GM10266 (cell line): ENCODE data around the gene SLCO4A1.

ENCODE experiments used
- DNase-seq: peaks from one replicate; pipeline ENCODE4 v3.0.0; 2012; ENCODE audit errors: extremely low spot score
- TF ChIP-seq, protein P1 (sequence below): IDR thresholded peaks from 2 replicates; pipeline ENCODE4 v1.5.1; 2012; ENCODE audit warnings: mild to moderate bottlenecking, low read depth; ENCODE audit not compliant: control insufficient read depth, insufficient read depth; ENCODE audit errors: missing control alignments

SLCO4A1 gene

GRCh38 chr20:62642051-62642665 is at the start of gene SLCO4A1:
Gene SLCO4A1, plus strand, starts transcription at chr20:62642503. Its CDS starts 13,952 bp downstream, at chr20:62656455.
- TF ChIP-seq, protein P1, sequence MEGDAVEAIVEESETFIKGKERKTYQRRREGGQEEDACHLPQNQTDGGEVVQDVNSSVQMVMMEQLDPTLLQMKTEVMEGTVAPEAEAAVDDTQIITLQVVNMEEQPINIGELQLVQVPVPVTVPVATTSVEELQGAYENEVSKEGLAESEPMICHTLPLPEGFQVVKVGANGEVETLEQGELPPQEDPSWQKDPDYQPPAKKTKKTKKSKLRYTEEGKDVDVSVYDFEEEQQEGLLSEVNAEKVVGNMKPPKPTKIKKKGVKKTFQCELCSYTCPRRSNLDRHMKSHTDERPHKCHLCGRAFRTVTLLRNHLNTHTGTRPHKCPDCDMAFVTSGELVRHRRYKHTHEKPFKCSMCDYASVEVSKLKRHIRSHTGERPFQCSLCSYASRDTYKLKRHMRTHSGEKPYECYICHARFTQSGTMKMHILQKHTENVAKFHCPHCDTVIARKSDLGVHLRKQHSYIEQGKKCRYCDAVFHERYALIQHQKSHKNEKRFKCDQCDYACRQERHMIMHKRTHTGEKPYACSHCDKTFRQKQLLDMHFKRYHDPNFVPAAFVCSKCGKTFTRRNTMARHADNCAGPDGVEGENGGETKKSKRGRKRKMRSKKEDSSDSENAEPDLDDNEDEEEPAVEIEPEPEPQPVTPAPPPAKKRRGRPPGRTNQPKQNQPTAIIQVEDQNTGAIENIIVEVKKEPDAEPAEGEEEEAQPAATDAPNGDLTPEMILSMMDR: no peak
- peak; percentile 98 for DNase-seq

- TF ChIP-seq, protein P1: no peak
- no peak for DNase-seq
These were observed 49.7 kb upstream of the SLCO4A1 start for GRCh38 chr20:62592506-62593177.

- no peak for DNase-seq
- TF ChIP-seq, protein P1: no peak
These were observed 48.7 kb upstream of the SLCO4A1 start for GRCh38 chr20:62593616-62594015.

DNA sequence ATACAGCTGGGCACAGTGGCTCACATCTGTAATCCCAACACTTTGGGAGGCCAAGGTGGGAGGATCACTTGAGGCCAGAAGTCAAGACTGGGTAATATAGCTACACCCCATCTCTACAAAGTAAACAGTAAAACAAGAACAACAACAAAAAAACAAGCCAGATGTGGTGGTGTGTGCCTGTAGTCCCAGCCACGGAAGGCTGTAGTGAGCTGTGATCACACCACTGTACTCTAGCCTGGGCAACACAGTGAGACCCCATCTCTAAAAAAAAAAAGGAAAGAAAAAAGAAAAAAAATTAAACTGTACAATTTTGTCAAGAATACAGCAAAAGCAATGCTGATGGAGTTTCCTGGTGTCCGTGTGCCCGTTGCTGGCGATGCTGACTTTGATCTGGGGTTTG is 47.2 kb upstream of the SLCO4A1 start:
- TF ChIP-seq, protein P1: no peak
- no peak for DNase-seq

- no peak for DNase-seq
- TF ChIP-seq, protein P1: no peak
These were observed 46.8 kb upstream of the SLCO4A1 start for GRCh38 chr20:62595491-62595890.

DNA sequence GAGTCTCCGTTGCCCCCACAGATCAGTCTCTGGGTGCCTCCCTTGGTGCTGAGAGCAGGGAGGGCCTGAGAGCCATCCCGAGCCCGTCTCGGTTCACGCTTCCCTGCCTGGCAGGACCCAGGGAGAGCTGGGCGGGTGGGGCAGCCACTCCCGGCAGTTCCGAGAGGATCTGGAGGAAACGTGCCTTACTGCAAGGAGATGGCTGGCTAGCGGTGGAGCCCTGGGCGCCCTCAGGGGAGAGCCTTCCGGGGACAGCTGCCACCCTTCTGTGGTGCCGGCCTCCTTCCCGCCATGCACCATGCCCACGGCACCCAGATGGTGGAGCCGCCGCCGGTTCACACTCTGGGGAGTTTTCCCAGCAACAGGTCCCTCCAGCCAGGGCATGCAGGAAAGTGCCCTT is 45.8 kb upstream of the SLCO4A1 start:
- TF ChIP-seq, protein P1: no peak
- DNase-seq: no peak

DNA sequence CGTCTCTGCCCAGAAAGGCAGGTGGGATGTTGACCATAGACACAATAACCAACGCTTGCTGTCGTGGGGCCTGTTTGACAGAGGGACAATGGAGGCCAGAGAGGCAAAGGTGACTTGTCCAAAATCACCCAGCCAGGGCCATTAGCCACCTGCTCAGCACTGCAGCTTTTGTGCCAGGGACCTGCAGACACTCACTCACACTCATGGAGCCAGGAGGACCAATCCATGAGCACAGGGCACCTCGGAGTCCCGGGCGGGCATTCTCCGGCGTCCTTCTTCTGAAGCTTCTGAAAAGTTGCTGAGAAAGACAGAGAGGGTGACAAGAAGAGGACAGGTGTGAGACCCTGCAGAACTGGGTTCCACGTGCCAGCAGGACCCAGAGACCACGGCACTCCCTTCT is 45.4 kb upstream of the SLCO4A1 start:
- TF ChIP-seq, protein P1: no peak
- DNase-seq: no peak
